ENCODE results near the gene HP1BP3. TPM values are rescaled to one million over a fixed set of nuclear protein-coding genes. Genes with fewer than 3 reads are reported as not detected.

HP1BP3 gene
- total RNA-seq = 267 and 275 TPM in 2 replicates

GRCh38 chr1:20787029-20787839 lies at the start of gene HP1BP3:
Gene HP1BP3, minus strand, starts transcription at chr1:20787307. Its CDS starts 6,867 bp downstream, at chr1:20780440.
- intact Hi-C loops (cut with micrococcal nuclease) = loop anchor here (1.0 to 5.0 kb wide), 7 partner anchors 54 to 1238 kb away; partner anchors contain the start of genes DDOST, ECE1, PINK1 and SH2D5

- intact Hi-C loops (cut with micrococcal nuclease) = no loop called here
These were observed 49.1 kb upstream of the HP1BP3 start for GRCh38 chr1:20836230-20836629.

- intact Hi-C loops (cut with micrococcal nuclease) = no loop called here
These were observed 47.7 kb upstream of the HP1BP3 start for GRCh38 chr1:20834780-20835179.

DNA sequence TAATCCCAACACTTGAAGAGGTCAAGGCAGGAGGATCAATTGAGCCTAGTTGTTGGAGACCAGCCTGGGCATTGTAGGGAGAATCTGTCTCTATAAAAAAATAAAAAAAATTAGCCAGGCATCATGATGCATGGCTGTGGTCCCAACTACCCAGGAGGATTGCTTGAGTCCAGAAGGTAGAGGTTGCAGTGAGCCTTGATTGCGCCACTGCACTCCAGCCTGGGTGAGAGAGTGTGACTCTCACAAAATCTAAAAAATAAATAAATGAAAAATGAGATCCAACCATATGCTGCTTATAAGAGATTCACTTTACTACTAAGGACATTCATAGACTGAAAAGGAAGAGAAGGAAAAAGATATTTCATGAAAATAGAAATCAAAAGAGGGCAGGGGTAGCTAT lies 47.1 kb upstream of the HP1BP3 start:
- intact Hi-C loops (cut with micrococcal nuclease) = no loop called here

DNA sequence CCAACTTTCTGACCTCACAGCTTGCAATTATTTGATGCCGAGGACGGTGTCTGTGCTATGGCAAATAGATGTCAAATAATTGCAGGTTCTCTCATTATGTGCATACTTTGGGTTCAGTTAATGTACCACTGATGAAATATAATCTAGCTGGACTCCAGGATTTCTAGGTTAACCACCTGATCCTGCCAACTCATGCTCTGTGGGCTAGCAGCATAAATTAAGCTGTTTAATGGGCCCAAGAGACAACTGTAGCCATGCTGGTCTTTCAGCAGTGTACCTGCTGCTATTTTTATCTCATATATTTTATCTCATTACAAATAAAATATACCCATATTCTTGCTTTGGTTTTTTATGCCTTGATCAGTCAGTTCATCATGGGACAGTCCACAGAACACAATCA lies 43.3 kb upstream of the HP1BP3 start:
- intact Hi-C loops (cut with micrococcal nuclease) = no loop called here

DNA sequence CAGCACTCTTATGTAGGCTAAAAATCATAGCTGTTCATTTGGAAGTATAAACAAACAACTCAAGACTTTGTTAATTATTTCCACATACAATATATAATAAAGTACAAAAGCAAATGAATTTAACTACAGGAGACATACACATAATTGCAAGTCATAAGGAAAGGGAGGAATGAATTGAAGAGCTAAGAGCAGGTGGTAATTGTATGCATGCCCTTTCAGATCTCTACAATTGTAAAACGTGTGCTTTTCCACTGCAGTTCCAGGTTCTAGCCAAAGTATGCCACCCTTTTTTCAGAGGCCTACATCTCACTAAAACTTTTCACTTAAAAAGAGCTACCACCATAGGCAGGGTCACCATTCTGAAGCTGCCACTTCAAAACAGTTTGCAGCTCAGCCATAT lies 42.8 kb upstream of the HP1BP3 start:
- intact Hi-C loops (cut with micrococcal nuclease) = no loop called here

DNA sequence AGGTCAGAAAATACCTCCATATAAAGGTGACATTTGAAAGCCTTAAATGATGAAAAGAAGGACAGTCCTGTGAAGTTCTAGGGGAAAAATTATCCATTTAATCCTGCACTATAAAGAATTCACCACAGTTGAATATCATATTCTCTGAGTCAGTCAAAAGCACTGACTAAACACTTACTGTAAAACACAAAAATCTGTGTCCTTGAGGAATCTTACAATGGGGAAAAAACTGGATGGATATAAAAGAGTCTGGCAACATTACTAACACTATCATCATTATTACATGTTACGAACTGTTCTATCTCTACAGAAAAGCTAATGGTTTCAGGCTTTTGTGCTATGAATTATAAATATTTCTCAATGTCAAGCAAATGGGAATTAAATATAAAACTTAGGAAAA lies 42.4 kb upstream of the HP1BP3 start:
- intact Hi-C loops (cut with micrococcal nuclease) = no loop called here

DNA sequence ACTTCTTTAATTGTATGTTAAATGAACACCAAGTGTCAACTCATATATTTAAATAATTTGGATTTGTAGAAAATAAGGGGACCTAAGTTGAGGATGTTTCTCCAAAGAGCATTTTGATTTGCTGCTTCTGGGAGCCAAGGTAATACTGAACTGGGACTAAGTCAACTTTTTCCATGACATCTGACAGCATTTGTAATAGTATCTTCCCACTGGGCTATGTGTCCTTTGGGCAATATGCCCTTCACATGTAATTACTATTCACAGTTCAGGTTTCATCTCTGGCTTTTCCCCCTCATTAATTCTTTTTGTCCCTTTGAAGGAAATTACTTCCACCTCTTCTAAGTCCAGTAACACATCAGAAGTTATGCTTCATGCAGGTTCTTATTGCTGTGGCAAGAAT lies 36.7 kb upstream of the HP1BP3 start:
- intact Hi-C loops (cut with micrococcal nuclease) = no loop called here

GRCh38 chr1:20821466-20821865 lies 34.4 kb upstream of the HP1BP3 start:
- intact Hi-C loops (cut with micrococcal nuclease) = no loop called here

DNA sequence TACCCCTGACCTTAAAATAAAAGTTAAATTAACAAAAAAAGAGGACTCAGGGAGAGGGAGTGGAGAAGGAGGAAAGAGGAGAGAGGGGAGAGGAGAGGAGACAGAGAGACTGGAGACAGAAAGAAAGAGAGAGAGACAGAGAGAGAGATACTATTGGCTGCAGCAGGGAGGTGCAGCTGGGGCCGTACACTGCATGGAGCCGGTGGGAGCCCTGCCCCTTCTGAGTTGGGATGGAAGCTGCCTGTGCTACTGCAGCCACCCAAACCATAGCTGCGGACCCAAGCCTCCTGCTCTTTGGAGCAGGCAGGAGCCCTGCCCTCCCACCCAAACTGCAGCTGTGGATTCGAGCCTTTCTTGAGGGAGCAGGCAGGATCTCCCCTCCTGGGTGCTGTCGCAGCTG lies 32.7 kb upstream of the HP1BP3 start:
- intact Hi-C loops (cut with micrococcal nuclease) = no loop called here

- intact Hi-C loops (cut with micrococcal nuclease) = no loop called here
These were observed 27.4 kb upstream of the HP1BP3 start for GRCh38 chr1:20814534-20814871.

DNA sequence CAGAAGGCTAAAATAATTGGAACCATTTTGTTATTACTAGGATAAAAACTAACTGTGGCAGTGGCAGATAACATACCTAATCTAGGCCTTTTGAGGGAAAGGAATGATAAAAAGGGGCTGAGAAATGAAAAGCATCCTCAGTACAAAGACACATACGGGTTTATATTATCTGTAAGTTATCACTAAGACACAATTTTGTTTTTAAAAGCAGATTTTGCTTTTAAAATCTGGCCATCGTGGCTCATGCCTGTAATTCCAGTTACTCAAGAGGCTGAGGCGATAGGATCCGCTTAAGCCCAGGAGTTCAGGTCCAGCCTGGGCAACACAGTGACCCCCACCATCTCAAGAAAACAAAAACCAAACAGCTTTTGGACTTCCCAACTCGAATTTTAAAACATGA lies 24.8 kb upstream of the HP1BP3 start:
- intact Hi-C loops (cut with micrococcal nuclease) = no loop called here

GRCh38 chr1:20793236-20793635 lies 6.1 kb upstream of the HP1BP3 start:
- intact Hi-C loops (cut with micrococcal nuclease) = no loop called here

DNA sequence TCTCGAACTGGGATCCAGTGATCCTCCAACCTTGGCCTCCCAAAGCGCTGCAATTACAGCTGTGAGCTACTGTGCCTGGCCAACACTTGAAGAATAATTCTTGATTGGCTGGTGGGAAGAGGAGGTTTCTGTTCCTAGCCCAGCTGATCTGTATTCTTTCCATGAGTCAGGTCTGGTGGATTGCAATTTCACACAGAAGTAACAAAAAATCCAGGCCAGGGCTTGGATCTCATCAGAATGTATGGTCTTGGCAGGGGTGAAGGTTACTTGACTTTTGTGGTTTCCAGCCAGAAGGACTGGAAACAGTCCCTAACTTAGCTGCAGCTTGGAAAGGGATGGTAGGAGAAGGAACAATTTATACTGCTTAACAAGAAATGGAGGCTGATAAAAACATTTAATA lies 5.1 kb upstream of the HP1BP3 start:
- intact Hi-C loops (cut with micrococcal nuclease) = no loop called here

DNA sequence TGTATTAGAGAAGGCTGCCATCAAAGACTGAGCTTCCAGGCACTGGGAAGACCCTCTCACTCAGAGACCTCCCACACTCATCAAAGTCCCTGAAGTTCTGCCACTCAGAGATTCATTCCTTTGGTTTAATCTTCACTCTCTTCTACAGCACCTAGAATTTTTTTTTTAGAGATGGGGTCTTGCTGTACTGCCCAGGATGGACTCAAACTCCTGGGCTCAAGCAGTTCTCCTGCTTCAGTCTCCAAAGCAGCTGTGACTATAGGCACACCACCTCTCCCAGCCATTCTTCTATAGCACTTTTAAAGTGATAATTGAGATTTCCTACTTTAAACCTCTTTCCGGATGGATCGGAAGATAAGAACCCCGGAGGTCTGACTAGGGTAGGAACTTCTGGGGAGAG lies 3.7 kb upstream of the HP1BP3 start:
- intact Hi-C loops (cut with micrococcal nuclease) = no loop called here

- intact Hi-C loops (cut with micrococcal nuclease) = loop anchor here (5.0 kb wide), 1 partner anchor 503 kb away; the partner anchor contains the start of gene ECE1
These were observed 2.5 kb upstream of the HP1BP3 start for GRCh38 chr1:20789598-20789997.

DNA sequence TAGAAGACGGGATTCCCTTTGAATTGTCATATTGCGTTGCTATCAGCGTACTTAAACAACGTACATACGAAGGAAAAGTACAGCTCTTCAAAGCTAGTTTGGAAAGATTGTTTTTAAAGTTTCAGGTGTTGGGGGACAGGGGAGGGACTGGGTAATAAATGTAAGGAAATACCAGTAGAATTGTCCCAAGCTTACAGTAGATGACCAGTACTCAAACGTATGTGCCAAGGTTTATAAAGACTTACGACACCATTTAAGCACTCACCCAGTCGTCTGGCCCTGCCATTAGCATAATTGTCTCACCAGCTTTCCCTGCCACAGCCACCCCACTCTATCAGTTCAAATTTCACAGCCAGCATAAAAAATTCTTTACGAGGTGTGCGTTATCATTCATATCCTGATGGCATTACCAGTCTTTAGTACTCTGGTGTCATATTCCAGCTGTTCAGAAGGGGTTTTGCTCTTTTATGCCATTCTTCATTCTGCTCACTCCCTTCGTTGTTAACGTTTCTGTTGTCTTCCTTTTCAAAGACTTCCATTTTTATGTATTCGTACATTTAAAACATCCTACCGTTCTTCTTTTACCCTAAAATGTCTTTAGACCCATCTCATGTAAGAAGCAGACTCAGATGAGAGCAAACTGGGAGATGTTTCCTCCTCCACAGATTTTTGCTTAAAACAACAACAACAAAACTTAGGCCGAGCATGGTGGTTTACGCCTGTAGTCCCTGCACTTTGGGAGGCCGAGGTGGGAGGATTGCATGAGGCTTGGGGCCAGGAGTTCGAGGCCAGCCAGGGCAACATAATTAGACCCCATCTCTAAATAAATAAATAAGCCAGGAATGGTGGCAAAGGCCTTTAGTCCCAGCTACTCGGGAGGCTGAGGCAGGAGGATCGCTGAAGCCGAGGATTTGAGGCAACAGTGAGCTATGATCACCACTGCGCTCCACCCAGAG lies 1.0 kb upstream of the HP1BP3 start:
- intact Hi-C loops (cut with micrococcal nuclease) = loop anchor here (1.0 to 5.0 kb wide), 7 partner anchors 55 to 1237 kb away; partner anchors contain the start of genes DDOST, ECE1, PINK1 and SH2D5

DNA sequence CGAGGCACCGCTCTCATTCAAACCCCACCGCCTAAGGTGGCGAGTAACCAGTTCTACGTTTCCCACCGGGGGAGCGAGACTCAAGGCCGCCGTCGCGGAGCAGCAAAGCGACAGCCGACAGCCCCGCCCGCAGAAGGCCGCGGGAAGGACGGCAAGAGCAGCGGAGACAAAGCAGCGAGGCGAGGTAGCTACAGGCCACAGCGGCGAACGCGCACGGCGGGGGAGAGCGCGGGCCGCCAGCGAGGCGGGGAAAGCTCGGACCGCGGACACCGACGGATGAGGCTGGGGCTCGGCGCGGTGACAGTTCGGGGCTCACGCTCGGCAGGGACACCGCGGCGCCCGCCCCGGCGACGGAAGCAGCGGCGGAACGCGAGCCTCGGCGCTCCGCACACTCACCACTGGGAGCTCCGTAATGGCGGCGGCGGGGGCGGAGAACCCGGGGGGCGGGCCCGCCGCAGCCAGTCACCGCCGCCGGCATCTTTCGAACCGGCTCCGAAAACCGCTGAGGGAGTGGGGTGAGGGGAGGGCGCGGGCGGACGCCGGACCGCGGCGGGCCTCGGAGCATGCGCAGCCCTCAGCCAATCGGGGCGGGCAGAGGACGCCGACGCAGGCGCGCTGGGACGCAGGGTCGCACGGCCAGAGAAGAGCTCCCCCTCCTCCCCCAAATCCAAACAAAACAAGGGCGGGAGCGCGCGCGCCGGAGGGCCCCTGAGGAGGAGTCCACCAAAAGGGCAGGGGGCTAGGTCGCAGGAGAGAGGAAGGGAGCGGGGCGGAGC lies 666 bp downstream of the HP1BP3 start:
- intact Hi-C loops (cut with micrococcal nuclease) = loop anchor here (1.0 to 5.0 kb wide), 7 partner anchors 54 to 1238 kb away; partner anchors contain the start of genes DDOST, ECE1, PINK1 and SH2D5

GRCh38 chr1:20785907-20786252 lies 1.2 kb downstream of the HP1BP3 start:
- intact Hi-C loops (cut with micrococcal nuclease) = loop anchor here (1.0 to 5.0 kb wide), 6 partner anchors 53 to 1239 kb away; partner anchors contain the start of genes ECE1, OTUD3, PINK1 and SH2D5

- intact Hi-C loops (cut with micrococcal nuclease) = no loop called here
These were observed 11.4 kb downstream of the HP1BP3 start for GRCh38 chr1:20775700-20776099.

- intact Hi-C loops (cut with micrococcal nuclease) = no loop called here
These were observed 15.3 kb downstream of the HP1BP3 start for GRCh38 chr1:20771780-20772179.

Measured in T-helper 1 cell treated with Interleukin-12 subunit alpha and Interleukin-12 subunit beta and Interleukin-4 antibody, amounts not matched to agents 30 ng/mL and 1 ng/mL, for 36 hours (primary cell).